A549 (cell line): ENCODE results near the gene LAMA3. TPM values are rescaled to one million over a fixed set of nuclear protein-coding genes. Genes with fewer than 3 reads are reported as not detected.

Experiments used
- ATAC-seq, 2 experiments: fragments of 200-7000 bp in 1 of 2; fragments of >200 bp in 1 of 2; cut with Nextera tagmentation in 1 of 2; cut with Tn5 transposase in 1 of 2; 3 replicates each; pipeline versions ENCODE4 v1.8.0 to v1.9.1; 2018 to 2020; ENCODE audit warnings: mild to moderate bottlenecking in 1 of 2, moderate library complexity in 1 of 2
- CTCF ChIA-PET: fragments of 300-600 bp; sonication (Branson Sonifier 250); formaldehyde crosslinking; extraction: SDS; loops from one replicate; lab custom pipeline; 2021; ENCODE audit warnings: antibody characterized with exemption, inconsistent platforms; lab: Yijun Ruan, JAX
- POLR2A ChIA-PET: fragments of 350-600 bp; formaldehyde crosslinking; extraction: SDS; loops from one replicate; lab custom pipeline; 2021; ENCODE audit warnings: antibody characterized with exemption, inconsistent platforms; lab: Yijun Ruan, JAX
- DNase-seq, 2 experiments: peaks; one replicate each; pipeline versions ENCODE4 v3.0.0 to v3.0.0-alpha.2; 2011 to 2016; ENCODE audit warnings: low read depth in 1 of 2, low spot score in 1 of 2
- FAIRE-seq: peaks from 2 replicates; lab custom pipeline; 2011; peaks lifted over from hg19 to GRCh38; lab: Jason Lieb, UNC
- H3K27ac ChIP-seq, 2 experiments: fragments of >200 bp; sonication (Bioruptor Twin); formaldehyde crosslinking; 3 replicates each; pipeline ENCODE4 v1.5.1; 2016 to 2017
- H3K4me1 ChIP-seq: fragments of >200 bp; sonication (Bioruptor Twin); formaldehyde crosslinking; 3 replicates; pipeline ENCODE4 v1.6.1; 2016
- H3K4me2 ChIP-seq: fragments of >200 bp; sonication (Bioruptor Twin); formaldehyde crosslinking; 3 replicates; pipeline ENCODE4 v1.6.1; 2016
- H3K4me3 ChIP-seq: fragments of >200 bp; sonication (Bioruptor Twin); formaldehyde crosslinking; 3 replicates; pipeline ENCODE4 v1.5.1; 2016
- H3K9me3 ChIP-seq: fragments of >200 bp; sonication (Bioruptor Twin); formaldehyde crosslinking; 3 replicates; pipeline ENCODE4 v1.6.1; 2016
- ATOH8 ChIP-seq: fragments of 250-450 bp; sonication (Bioruptor Pico); IDR thresholded peaks from 2 replicates; pipeline ENCODE4 v1.5.0; 2020; ENCODE audit warnings: low read depth, mild to moderate bottlenecking, moderate library complexity
- BCL3 ChIP-seq: fragments of >200 bp; sonication (Bioruptor Twin); formaldehyde crosslinking; IDR thresholded peaks from 3 replicates; pipeline ENCODE4 v1.6.1; 2016
- CBX2 ChIP-seq: fragments of 200-600 bp; sonication (generic); IDR thresholded peaks from 2 replicates; pipeline ENCODE4 v1.6.1; 2016; ENCODE audit warnings: low read depth, mild to moderate bottlenecking, borderline replicate concordance
- CBX8 ChIP-seq: fragments of 200-600 bp; sonication (generic); IDR thresholded peaks from 2 replicates; pipeline ENCODE4 v1.6.1; 2016
- CEBPB ChIP-seq, 2 experiments: fragments of >200 bp in 1 of 2; sonication (Bioruptor Twin) in 1 of 2; formaldehyde crosslinking in 1 of 2; IDR thresholded peaks; 2 replicates each; pipeline ENCODE4 v1.6.1; 2012 to 2016
- CHD4 ChIP-seq: fragments of 200-600 bp; sonication (generic); IDR thresholded peaks from 2 replicates; pipeline ENCODE4 v1.6.1; 2016; ENCODE audit warnings: antibody characterized with exemption, mild to moderate bottlenecking, borderline replicate concordance
- ELK1 ChIP-seq: fragments of 150-350 bp; IDR thresholded peaks from 2 replicates; pipeline ENCODE4 v1.6.1; 2014; ENCODE audit warnings: low read depth, mild to moderate bottlenecking, low read length
- ESRRA ChIP-seq: fragments of 150-350 bp; IDR thresholded peaks from 2 replicates; pipeline ENCODE4 v1.6.1; 2014; ENCODE audit warnings: mild to moderate bottlenecking, low read length, borderline replicate concordance
- GATA3 ChIP-seq: IDR thresholded peaks from 2 replicates; pipeline ENCODE4 v1.6.1; 2012; ENCODE audit warnings: borderline replicate concordance
- HOXA7 ChIP-seq: fragments of 250-450 bp; sonication (Bioruptor Pico); IDR thresholded peaks from 2 replicates; pipeline ENCODE4 v1.5.0; 2020; ENCODE audit warnings: mild to moderate bottlenecking, moderate library complexity
- JUN ChIP-seq, 2 experiments: fragments of >200 bp; sonication (Bioruptor Twin); formaldehyde crosslinking; IDR thresholded peaks; 2 replicates in 1 of 2; 3 replicates in 1 of 2; pipeline ENCODE4 v1.6.1; 2016 to 2017
- KDM5A ChIP-seq: fragments of 200-600 bp; sonication (generic); IDR thresholded peaks from 2 replicates; pipeline ENCODE4 v1.6.1; 2016; ENCODE audit warnings: antibody characterized with exemption, mild to moderate bottlenecking
- MAFK ChIP-seq: fragments of 450-650 bp; IDR thresholded peaks from 2 replicates; pipeline ENCODE4 v1.6.1; 2014; ENCODE audit not compliant: partially characterized antibody
- MAX ChIP-seq: IDR thresholded peaks from 2 replicates; pipeline ENCODE4 v1.6.1; 2012
- MAZ ChIP-seq: fragments of 150-350 bp; IDR thresholded peaks from 2 replicates; pipeline ENCODE4 v1.6.1; 2014; ENCODE audit warnings: antibody characterized with exemption, low read depth, low read length, borderline replicate concordance
- POLR2A ChIP-seq: IDR thresholded peaks from 2 replicates; pipeline ENCODE4 v1.6.1; 2012; ENCODE audit warnings: mild to moderate bottlenecking, low read length
- POLR2AphosphoS2 ChIP-seq: conservative IDR thresholded peaks from 2 replicates; pipeline ENCODE4 v1.6.1; 2012; ENCODE audit warnings: low read length, improper control_type of control experiment, inconsistent platforms
- RAD21 ChIP-seq, 2 experiments: fragments of >200 bp in 1 of 2; sonication (Bioruptor Twin) in 1 of 2; formaldehyde crosslinking in 1 of 2; IDR thresholded peaks in 1 of 2; conservative IDR thresholded peaks in 1 of 2; 2 replicates in 1 of 2; 3 replicates in 1 of 2; pipeline ENCODE4 v1.6.1; 2012 to 2018; ENCODE audit warnings: inconsistent platforms in 1 of 2
- RCOR1 ChIP-seq: fragments of 150-350 bp; IDR thresholded peaks from 2 replicates; pipeline ENCODE4 v1.6.1; 2014; ENCODE audit warnings: antibody characterized with exemption, low read length, low read depth
- REST ChIP-seq: fragments of 200-600 bp; sonication (generic); IDR thresholded peaks from 2 replicates; pipeline ENCODE4 v1.6.1; 2016; ENCODE audit warnings: antibody characterized with exemption, mild to moderate bottlenecking, moderate library complexity
- RFX5 ChIP-seq: fragments of 450-650 bp; IDR thresholded peaks from 2 replicates; pipeline ENCODE4 v1.7.1; 2014; ENCODE audit warnings: antibody characterized with exemption, mild to moderate bottlenecking, moderate library complexity
- RNF2 ChIP-seq: fragments of 200-600 bp; sonication (generic); IDR thresholded peaks from 2 replicates; pipeline ENCODE4 v1.6.1; 2016; ENCODE audit warnings: low read depth, mild to moderate bottlenecking, antibody characterized with exemption, moderate library complexity, borderline replicate concordance
- TFCP2L1 ChIP-seq: fragments of 250-450 bp; sonication (Bioruptor Pico); IDR thresholded peaks from 2 replicates; pipeline ENCODE4 v1.5.0; 2021; ENCODE audit warnings: mild to moderate bottlenecking
- TP53 ChIP-seq: fragments of 250-450 bp; sonication (Bioruptor Pico); IDR thresholded peaks from 2 replicates; pipeline ENCODE4 v1.5.0; 2021; ENCODE audit warnings: mild to moderate bottlenecking, moderate library complexity
- WGBS: methylation state at CpG from one replicate; pipeline ENCODE4 v1.1.6; 2017; ENCODE audit errors: missing lambda C conversion rate; 5-methylcytosine and 5-hydroxymethylcytosine counted together
- polyA plus RNA-seq, 4 experiments: library from polyadenylated mRNA; depleted of rRNA in 3 of 4; stranded (reverse); fragments of >200 nt; fragmentation: RNase III in 1 of 4; extraction: RNeasy Plus Mini Kit Qiagen cat#74134 plus additional on column Dnase treatment in 1 of 4; gene quantifications; 2 replicates in 3 of 4; 3 replicates in 1 of 4; pipeline ENCODE4 v1.2.3, GENCODE V29; 2011 to 2017

LAMA3 gene
- polyA plus RNA-seq, 2 of the 4 experiments (the other 2 are of a cell fraction): 18.2 to 31.0 TPM

GRCh38 chr18:23861805-23862470 lies 172.7 kb downstream of the LAMA3 start:
- DNase-seq (no peak), FAIRE-seq (no peak), ATAC-seq (no peak)
- POLR2A ChIA-PET: no interaction called here
- Histone ChIP-seq H3K4me1 (no peaks in the 10 kb centered on the region), H3K4me3 (no peak overlapping the region), H3K27ac (no peak overlapping the region), H3K4me2 (no peak overlapping the region), H3K9me3 (no peaks in the 10 kb centered on the region)
- CTCF ChIA-PET: interaction anchor here (0.7 to 1.3 kb wide), 3 partner anchors 19 to 57 kb away, joined by 3 to 4 read pairs (median 3); no protein-coding TSS in a partner anchor
- TF ChIP-seq MAX: no peak
- TF ChIP-seq POLR2A: no peak
- no peak for TF ChIP-seq ESRRA
- TF ChIP-seq MAFK: no peak
- no peak for TF ChIP-seq HOXA7 (CRISPR knock-in tag)
- no peak for TF ChIP-seq POLR2AphosphoS2
- no peak for TF ChIP-seq CBX2
- TF ChIP-seq KDM5A: no peak
- no peak for TF ChIP-seq CEBPB (IDR thresholded peaks at IDR 0.05)
- no peak for TF ChIP-seq RCOR1
- 89% methylated on average over 5 of the region's 6 CpGs for WGBS

GRCh38 chr18:23864624-23865023 lies 175.4 kb downstream of the LAMA3 start:
- Histone ChIP-seq H3K4me1 (peaks cover 9% of the 10 kb centered on the region; the same call in 2 of the 3 replicates), H3K9me3 (no peaks in the 10 kb centered on the region), H3K27ac (no peak overlapping the region)
- ChIA-PET CTCF (no interaction called here), POLR2A (no interaction called here)
- no peak for FAIRE-seq
- TF ChIP-seq MAZ: no peak
- no peak for TF ChIP-seq BCL3
- no peak for TF ChIP-seq RFX5
- no peak for TF ChIP-seq ELK1
- no peak for TF ChIP-seq TP53 (CRISPR knock-in tag)
- no peak for TF ChIP-seq GATA3
- no peak for TF ChIP-seq REST
- TF ChIP-seq ATOH8 (CRISPR knock-in tag): no peak
- TF ChIP-seq JUN (IDR thresholded peaks at IDR 0.05): no peak
- TF ChIP-seq CBX8: no peak
- no peak for TF ChIP-seq CEBPB (IDR thresholded peaks at IDR 0.05)
- TF ChIP-seq CHD4: no peak
- TF ChIP-seq TFCP2L1 (CRISPR knock-in tag): no peak
- no peak for TF ChIP-seq RAD21 (conservative IDR thresholded peaks at IDR 0.05 in 1 of 2, IDR thresholded peaks at IDR 0.05 in 1 of 2)
- no peak for TF ChIP-seq CBX2
- TF ChIP-seq RNF2: no peak
- TF ChIP-seq, all 56 proteins: peak for 0
- H3K4me2 ChIP-seq: no peak overlapping the region
- H3K4me3 ChIP-seq: no peak overlapping the region
- 81% methylated on average over 4 of the region's 4 CpGs for WGBS
- no peak for ATAC-seq
- DNase-seq: no peak
